ENCODE data around the gene KRTAP5-10.
"Not testable (repeated sequence)": the region's sequence is repeated elsewhere in the genome, so short reads cannot be mapped to it uniquely, and the experiment has no call there.

KRTAP5-10 gene

GRCh38 chr11:71565263-71565662 lies at the start of gene KRTAP5-10:
Gene KRTAP5-10, plus strand, starts transcription at chr11:71565563. Its CDS starts 25 bp downstream, at chr11:71565588.
- no peak for DNase-seq

GRCh38 chr11:71518506-71519471 lies 46.6 kb upstream of the KRTAP5-10 start:
- no peak for DNase-seq

- DNase-seq = no peak
Observed at GRCh38 chr11:71519546-71519945, 45.8 kb upstream of the KRTAP5-10 start.

GRCh38 chr11:71525188-71525937 lies 40.0 kb upstream of the KRTAP5-10 start:
- DNase-seq = no peak

- no peak for DNase-seq
Observed at GRCh38 chr11:71525938-71526495, 39.3 kb upstream of the KRTAP5-10 start.

GRCh38 chr11:71526796-71527575 lies 38.4 kb upstream of the KRTAP5-10 start, which contains the start of gene KRTAP5-7:
Gene KRTAP5-7, plus strand, starts transcription at chr11:71527267. Its CDS starts 34 bp downstream, at chr11:71527301.
- DNase-seq = not testable (repeated sequence)

GRCh38 chr11:71527576-71528210 lies 37.7 kb upstream of the KRTAP5-10 start:
- DNase-seq = no peak

- no peak for DNase-seq
Observed at GRCh38 chr11:71530602-71531001, 34.8 kb upstream of the KRTAP5-10 start.

GRCh38 chr11:71532036-71532610 lies 33.2 kb upstream of the KRTAP5-10 start:
- no peak for DNase-seq

GRCh38 chr11:71534711-71535608 lies 30.4 kb upstream of the KRTAP5-10 start:
- not testable (repeated sequence) for DNase-seq

- no peak for DNase-seq
Observed at GRCh38 chr11:71535825-71536224, 29.5 kb upstream of the KRTAP5-10 start.

- no peak for DNase-seq
Observed at GRCh38 chr11:71537537-71537936, 27.8 kb upstream of the KRTAP5-10 start.

- DNase-seq = not testable (repeated sequence)
Observed at GRCh38 chr11:71537977-71538665, 27.2 kb upstream of the KRTAP5-10 start, which contains the start of gene KRTAP5-8. Gene KRTAP5-8, plus strand, starts transcription at chr11:71538025. Its CDS starts 31 bp downstream, at chr11:71538056.

GRCh38 chr11:71538666-71538990 lies 26.7 kb upstream of the KRTAP5-10 start:
- no peak for DNase-seq

- DNase-seq = no peak
Observed at GRCh38 chr11:71539017-71539416, 26.3 kb upstream of the KRTAP5-10 start.

- not testable (repeated sequence) for DNase-seq
Observed at GRCh38 chr11:71539971-71540370, 25.4 kb upstream of the KRTAP5-10 start.

GRCh38 chr11:71540521-71541304 lies 24.6 kb upstream of the KRTAP5-10 start:
- not testable (repeated sequence) for DNase-seq

- DNase-seq = no peak
Observed at GRCh38 chr11:71542382-71542781, 23.0 kb upstream of the KRTAP5-10 start.

All from NCI-H524 (cell line).